Limb (tissue), 2 donors: Measurements from ENCODE around the gene CTSH.
"Not testable (repeated sequence)": the region's sequence is repeated elsewhere in the genome, so short reads cannot be mapped to it uniquely, and the experiment has no call there.

ENCODE experiments used
- DNase-seq, 2 donors: peaks; one replicate each; pipeline ENCODE4 v3.0.0-alpha.2; 2016; ENCODE audit errors: extremely low spot score in 2 of 2

The CTSH gene

DNA sequence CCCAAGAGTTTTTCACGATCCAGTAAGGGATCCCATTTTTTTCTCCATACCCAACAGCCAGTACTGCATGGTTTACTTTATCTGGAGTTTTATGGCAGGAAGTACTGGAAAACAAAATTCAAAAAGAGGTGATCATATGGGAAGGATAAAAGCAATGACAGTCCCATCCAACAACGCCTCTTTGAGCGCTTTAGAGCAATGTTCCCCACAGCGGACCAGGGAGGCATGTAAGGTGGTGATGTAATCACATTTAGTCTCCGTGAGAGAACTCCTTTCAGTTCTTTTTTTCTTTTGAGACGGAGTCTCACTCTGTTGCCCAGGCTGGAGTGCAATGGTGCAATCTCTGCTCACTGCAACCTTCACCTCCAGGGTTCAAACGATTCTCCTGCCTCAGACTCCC lies 21.8 kb downstream of the CTSH start:
- no peak for DNase-seq

DNA sequence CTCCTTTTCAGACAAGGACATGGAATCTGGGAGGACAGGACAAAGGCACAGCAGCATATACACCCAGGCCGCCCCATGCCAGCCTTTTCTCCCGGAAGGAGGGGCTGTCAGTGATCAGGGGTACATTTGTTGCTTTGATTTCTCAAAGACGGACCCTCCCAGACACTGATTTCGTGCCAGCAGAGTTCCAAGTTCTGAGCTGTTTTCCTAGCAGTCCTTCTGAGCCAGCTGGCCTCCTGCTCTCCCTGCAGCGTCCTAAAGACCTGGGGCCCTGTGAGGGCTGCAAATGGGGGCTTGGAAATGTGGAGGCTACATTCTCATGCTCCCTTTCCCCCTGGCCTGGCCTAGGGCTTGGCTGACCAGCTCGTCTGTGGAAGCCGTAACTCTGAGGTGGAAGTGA lies 22.3 kb downstream of the CTSH start:
- DNase-seq, result peak; percentile 53 to 56

DNA sequence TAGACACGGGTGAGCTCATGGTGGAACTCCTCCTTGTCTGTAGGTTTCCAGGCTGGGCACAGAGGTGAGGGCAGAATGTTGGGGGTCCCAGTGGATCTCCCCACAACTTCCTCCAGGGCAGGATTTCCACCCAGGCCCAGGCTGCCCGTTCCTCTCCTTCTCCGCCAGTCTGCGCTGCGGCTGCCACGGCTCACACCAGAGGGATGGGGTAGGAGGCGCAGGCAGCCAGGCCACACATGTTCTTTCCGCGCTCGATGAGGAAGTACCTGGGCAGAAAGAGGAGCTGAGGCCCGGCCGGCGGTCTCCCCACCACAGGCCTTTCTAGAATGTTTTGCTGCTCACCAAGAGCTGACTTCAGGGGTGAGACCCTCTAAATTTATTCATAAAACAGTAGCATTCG lies 22.9 kb downstream of the CTSH start:
- DNase-seq, result no peak

DNA sequence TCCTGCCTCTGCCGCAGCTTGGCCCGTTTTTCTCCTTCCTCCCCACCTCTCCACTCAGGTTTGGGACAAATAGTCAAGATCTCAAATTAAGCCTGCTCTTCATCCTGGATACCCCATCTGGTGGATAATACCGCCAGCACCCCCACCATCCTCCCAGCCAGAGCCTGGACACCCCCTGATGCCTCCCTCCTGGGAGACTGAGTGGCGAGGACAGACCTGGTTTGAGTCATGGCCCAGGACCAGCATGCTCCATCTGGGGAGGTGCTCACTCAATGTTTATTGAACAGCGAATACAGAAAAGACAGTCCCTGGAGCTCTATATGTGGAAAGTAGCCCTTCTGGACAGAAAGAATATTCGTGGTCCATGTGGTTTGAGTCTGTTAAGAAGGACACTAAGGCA lies 23.3 kb downstream of the CTSH start:
- DNase-seq, result no peak

DNA sequence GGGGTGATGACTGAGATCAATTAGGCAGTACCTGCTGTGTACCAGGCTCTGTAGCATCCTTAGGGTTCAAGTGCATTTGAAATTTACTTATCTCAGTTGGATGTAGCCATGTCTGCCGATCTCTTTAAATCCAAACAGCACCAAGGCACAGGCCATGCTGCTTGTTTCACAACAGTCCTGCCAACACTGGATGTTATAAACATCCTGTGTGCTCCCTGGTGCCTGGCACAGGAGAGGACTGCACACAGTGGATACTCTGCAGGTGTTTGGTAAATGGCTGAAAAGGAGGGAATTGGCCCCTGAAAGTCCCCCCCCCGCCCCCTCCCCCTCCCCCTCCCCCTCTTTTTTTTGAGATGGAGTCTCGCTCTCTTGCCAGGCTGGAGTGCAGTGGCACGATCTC lies 27.0 kb downstream of the CTSH start:
- no peak for DNase-seq

DNA sequence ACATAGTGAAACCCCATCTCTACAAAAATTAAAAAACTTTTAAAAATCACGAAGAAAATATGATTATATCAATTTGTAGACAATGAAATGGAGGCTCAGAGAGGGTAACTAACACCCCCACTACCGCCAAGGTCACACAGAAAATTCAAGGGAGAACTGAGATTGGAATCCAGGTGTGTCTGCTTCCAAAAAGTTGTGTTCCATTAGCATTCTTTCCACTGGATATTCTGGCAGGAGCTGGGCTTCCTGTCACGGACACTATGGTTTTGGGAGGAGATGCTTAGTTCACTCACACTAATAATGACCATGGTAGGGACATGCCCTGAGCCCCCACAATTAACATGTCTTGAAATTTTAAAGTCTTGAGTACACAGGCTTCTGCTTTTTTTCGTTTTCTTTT lies 28.8 kb downstream of the CTSH start:
- DNase-seq, result no peak

DNA sequence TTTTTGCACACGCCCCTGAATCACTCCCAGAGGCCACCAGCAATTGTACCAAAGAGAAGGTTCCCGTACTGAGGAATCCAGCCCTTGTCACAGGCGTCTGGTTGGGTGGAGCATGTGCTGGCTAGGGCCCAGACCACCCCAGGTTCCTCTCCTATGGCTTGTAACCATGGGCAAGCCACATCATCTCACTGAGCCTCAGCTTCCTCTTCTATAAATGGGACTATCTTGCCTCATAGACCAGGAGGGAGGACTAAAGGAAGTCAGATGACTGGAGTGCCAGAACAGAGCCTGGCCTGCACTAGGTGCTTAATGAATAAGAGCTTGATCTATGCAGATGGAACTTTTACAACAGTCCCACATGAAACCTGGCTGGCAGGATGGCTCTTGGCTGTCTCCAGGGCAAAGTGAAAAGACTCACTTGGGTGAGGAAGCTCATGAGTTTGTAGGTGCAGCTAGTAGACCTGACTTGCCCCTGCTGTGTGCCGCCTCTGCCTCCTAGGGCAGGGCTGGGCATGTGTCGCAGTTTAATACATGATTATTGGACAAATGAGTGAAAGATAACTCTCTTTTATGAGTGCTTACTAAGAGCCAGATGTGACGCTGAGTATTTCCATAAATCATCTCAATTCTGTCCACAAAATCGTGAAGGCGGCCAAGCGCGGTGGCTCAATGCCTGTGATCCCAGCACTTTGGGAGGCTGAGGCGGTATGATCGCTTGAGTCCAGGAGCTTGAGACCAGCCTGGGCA lies 29.3 kb downstream of the CTSH start:
- DNase-seq, result no peak

DNA sequence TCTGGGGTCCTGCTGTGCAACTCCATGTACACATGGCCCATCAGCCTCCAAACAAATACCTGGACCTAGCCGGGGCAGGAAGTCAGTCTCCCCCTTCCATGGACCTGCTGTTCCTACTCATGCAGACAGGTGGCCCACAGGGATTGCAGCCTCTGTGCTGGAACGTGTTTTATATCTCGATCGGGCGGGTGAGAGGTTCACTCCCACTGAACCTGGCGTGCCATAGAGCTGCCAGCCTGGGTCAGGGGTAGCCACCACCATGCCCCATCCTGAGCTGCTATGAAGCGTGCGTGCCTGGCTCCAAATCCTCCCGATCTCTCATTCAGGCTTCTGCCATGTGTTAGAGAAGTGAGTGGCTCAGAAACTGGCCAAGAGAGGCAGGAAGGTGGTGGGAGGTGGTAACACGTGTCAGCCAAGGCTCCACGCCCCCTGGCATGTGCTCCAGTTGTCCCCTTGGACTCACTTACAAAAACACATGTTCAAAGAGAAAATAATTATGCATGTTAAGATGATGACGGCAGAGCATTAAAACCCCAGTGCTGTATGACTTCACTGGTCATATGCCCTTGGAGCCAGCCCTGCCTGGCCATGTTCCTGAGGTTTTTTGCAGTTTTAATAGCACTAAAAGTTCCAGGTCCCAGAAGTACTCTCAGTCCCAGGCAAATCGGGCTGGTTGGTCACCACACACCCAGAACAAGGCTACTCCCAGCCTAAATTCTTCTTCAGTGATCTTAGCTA lies 30.6 kb downstream of the CTSH start:
- DNase-seq, result no peak

DNA sequence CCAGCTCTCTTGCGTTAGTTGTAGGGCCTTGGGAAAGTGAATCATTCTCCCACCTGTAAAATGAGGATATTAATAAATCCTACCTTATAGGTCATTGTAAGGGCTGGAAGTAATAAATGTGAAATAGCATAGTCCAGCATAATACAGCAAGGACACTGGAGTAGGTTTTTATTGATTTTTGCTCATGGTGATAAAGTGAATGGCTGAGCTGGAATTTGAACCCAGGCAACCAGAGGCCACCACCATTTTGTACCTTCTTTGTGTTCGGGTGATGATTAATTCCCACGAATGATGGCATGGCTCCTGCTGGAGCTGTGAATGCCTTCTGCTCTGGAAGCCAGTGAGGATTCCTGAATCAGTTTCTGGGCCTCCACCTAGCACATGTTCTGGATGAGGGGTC lies 31.8 kb downstream of the CTSH start:
- no peak for DNase-seq

DNA sequence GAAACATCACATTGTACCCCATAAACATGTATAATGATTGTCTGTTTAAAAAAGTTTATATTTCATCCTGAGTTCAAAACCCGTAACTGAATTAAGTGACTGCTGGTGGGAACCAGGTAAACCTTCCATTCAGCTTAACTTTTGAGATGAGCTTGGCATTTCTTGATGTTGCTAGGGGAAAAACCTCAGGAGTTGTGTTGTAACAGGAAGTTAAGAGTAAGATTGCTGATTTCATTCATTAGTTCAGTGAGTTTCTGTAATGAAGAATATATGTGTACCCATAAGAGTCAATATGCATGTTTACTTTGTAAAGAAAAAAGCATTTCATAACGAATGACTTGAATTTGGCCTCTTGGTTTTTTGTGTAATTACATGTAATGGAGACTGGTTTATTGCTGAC lies 32.5 kb downstream of the CTSH start:
- DNase-seq, result no peak

DNA sequence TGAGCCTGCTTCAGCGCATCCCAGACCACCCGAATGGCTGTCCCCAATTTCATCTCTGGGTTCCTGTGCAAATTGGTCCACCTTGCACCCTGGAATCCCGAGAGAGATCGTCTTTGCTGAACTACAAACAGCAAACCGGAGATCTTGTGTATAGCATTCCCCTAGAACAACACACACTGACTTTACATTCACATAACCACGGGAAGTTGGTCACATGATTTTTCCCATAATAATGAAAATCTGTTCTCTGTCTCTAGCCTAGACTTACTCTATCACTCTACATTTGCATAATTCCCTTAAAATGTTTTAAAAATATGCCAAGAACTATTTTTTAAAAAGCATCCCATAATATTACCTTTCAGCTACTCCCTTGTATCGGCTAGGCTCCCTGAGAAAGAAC lies 34.6 kb downstream of the CTSH start:
- no peak for DNase-seq

DNA sequence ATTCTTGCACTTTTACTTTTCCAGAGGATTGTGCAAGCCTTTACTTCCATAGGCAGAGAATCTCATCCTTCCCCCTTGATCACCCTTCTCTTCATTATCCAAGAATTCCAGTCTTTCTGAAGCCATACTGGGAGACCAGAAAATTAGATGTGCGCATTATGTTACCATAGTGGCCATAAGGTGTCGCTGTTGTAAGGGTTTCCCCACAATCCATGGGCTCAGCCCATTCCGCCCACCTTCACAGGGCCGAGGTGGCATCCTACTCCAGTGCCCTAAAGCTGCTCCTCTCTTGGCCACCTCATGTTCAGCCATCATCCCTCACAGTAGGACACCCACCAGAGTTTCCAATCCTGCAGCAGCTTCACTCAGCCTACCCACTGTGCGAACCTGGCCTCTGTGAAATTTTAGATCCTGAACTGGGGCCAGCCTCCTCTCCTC lies 35.0 kb downstream of the CTSH start:
- DNase-seq, result peak; percentile 34 to 65

DNA sequence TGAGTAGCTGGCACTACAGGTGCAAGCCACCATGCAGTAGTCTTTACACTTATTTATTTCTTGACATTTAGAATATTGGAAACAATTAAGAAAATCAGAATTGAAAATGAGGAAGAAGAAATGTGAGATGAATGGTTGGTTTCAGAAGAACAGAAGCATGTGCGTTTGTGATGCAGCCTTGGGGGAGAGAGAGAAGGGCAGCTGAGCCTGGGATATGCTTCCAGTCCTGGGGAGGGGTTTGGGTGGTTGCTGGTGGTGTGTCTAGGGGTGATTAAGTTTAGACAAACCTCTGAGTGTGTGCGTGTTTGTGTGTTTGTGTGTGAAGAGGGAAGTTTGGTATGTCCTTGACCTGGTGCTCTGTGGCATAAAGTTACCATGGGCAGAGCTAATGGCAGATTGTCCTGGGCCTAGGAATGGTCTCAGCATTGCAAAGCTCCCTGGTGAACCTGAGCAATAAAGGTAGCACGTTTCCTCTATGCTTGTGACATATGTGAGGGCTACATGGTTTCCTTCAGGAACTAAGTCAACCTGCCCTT lies 35.6 kb downstream of the CTSH start:
- DNase-seq, result no peak

DNA sequence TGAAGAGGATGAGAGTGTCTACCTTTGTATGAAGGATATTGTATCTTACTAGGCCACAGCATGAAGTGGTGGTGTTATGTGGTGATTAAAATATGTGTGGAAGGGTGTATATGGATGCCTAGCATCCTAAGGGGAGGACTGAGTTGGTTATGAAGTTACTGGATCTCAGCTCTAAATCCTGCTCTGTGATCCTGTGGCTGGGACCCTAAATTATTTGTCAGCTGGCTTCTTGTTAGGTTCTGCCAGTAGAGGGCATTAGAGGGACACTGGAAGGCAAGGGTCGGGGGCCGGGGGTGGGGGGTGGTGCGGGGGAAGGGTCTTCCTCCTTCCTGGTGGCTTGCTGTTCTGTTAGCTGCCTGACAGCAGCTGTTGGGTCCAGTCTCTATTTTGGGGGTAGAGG lies 37.3 kb downstream of the CTSH start:
- no peak for DNase-seq

DNA sequence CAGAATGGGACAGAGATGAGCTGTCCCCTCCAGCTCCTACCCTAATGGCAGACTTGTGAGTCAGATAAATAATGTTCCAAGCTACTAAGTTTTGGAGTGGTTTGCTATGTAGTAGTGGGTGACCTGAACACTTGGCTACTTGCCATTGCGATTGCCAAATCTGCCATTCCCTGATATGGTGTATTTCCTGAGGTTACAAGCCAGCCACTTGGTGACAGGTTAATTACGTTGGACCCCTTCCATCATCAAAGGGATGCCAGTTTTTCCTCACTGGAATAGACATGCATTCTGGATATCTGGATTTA lies 38.6 kb downstream of the CTSH start:
- DNase-seq, result no peak

DNA sequence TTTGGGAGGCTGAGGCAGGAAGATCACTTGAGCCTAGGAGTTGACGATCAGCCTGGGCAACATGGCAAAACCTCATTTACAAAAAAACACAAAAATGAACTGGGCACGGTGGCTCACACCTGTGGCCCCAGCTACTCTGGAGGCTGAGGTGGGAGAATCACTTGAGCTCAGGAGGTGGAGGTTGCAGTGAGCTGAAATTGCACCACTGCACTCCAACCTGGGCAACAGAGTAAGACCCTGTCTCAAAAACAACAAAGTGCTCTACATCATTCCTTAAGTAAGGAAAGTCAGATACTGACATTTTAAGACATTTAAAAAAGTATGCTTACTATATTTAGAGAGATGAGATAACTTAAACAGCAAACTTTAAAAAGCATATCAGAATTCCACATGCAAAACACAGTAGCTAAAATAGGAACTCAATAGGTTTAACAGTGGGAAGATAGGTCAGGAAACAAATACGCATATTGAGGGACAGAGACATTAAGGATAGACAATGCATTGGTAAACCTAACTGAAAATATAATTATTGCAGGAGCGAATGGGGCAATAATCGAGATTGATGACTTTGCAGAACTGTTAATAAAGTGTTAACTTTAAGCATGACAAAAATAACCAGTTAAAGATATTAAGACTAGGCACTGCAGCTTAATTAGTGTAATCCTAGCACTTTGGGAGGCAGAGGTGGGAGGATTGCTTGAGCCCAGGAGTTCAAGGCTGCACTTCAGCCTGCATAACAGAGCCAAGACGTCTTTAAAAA lies 40.1 kb downstream of the CTSH start:
- no peak for DNase-seq

DNA sequence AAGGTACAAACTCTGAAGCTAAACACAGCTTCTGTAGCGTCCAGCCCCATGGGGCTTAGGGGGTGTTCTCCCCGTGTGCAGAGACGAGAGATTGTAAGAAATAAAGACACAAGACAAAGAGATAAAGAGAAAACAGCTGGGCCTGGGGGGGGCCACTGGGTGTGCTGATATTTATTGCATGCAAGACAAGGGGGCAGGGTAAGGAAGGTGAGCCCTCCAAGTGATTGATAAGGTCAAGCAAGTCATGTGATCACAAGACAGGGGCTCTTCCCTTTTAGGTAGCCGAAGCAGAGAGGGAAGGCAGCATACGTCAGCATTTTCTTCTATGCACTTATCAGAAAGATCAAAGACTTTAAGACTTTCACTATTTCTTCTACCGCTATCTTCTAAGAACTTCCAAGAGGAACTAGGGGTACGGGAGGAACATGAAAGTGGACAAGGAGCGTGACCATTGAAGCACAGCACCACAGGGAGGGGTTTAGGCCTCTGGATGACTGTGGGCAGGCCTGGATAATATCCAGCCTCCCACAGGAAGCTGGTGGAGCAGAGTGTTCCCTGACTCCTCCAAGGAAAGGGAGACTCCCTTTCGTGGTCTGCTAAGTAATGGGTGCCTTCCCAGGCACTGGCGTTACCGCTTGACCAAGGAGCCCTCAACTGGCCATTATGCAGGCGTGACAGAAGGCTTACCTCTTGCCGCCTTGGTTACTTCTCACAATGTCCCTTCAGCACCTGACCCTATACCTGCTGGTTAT lies 42.4 kb downstream of the CTSH start:
- DNase-seq, result not testable (repeated sequence)

DNA sequence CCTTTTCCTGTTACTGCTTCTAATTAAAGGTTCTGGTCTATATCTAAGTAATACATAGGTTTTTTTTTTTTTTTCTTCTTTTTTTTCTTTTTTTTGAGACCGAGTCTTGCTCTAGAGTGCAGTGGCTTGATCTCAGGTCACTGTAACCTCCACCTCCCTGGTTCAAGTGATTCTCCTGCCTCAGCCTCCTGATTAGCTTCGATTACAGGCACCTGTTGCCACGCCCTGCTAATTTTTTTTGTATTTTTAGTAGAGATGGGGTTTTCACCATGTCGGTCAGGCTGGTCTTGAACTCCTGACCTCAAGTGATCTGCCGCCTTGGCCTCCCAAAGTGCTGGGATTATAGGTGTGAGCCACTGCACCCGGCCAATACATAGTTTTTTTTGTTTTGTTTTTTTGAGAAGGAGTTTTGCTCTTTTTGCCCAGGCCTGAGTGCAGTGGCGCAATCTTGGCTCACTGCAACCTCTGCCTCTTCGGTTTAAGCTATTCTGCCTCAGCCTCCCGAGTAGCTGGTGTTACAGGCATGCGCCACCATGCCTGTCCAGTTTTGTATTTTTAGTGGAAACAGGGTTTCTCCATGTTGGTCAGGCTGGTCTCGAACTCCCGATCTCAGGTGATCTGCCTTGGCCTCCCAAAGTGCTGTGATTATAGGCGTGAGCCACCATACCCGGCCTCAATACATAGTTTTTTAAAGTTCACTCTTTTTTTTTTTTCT lies 43.9 kb downstream of the CTSH start:
- not testable (repeated sequence) for DNase-seq

DNA sequence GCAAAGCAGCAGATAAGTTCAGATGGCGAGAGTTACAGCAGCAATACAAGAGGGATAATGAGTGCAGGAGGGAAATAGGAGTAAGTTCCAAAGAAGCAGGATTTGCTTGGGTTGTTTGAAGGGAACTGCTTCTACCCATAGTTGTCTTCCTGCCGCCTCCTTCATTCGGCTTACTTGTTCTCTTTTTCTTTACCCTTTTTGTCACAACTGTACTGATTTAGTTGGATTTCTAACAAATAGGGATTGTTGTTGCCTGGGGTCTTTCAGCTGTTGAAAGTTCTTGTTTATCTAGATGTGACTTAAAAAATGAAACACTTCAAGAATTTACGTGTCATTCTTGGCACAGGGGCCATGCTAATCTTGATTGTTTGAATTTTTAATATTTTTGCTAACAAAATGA lies 46.3 kb downstream of the CTSH start:
- no peak for DNase-seq

DNA sequence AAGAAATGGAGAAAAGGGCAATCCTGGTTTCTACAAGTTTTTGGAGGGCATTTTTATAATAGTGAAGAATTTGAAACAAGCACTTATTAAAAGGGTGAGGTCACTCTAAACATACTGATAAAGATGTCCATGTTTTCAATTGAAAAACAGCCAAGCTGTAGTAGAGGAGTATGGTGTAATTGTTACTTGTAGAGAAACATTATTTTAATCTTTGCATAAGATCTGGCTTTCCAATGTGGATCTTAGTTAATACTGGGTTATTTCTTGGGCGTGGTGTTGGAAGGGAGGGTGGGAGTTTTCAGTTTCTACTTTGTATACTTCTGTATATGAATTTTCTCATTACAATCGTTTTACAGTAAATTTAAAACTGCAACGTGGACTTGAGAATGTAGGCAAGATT lies 49.4 kb downstream of the CTSH start:
- no peak for DNase-seq

DNA sequence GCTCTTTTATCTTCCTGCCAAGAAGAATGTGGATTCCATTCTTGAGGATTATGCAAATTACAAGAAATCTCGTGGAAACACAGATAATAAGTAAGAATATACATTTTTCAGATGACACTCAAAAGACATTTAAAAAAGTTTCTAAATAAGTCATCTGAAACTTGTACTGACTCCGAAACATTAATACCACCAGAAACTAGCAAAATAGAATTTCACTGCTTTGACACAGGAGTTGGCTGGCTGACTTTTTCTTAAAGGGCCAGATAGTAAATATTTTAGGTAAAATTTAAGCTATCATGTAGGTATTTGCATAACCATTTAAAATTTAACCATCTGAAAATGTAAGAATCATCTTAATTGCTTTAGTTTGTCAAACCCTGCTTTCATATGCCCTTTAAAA lies 51.3 kb downstream of the CTSH start:
- DNase-seq, result no peak
